Measurements from ENCODE around the gene PLEKHH3.

DNA sequence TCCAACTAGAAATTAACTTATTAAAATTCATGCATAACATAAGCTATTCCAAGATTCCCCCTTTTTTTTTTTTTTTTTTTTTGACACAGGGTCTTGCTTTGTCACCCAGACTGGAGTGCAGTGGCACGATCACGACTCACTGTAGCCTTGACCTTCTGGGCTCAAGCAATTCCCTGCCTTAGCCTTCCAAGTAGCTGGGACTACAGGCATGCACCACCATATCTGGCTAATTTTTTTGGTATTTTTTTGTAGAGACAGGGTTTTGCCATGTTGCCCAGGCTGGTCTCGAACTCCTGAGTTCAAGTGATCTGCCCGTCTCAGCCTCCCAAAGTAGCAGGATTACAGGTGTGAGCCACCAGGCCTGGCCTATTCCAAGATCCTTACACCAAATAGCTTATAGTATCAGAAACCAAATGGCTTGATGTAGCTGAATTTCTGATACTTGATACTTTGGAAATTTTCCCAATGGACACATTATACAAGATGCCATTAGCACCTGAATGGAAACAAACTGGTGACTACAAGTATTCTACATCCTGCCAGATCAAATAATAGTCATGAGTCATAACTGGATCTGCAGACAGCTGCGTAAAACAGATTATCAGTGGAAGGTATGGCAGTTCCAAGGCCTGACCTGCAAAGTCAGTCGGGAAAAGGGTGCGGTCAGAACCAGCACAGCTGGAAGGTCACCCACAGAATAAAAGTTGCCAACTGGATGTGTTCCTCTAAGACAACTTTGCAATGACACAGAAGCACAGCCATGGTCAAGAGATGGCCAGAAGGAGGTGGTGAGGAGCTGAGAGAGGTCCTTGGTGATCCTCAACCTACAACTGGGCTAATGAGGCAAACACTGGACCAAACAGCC lies 52.8 kb downstream of the PLEKHH3 start:
- TF ChIP-seq, protein P1, sequence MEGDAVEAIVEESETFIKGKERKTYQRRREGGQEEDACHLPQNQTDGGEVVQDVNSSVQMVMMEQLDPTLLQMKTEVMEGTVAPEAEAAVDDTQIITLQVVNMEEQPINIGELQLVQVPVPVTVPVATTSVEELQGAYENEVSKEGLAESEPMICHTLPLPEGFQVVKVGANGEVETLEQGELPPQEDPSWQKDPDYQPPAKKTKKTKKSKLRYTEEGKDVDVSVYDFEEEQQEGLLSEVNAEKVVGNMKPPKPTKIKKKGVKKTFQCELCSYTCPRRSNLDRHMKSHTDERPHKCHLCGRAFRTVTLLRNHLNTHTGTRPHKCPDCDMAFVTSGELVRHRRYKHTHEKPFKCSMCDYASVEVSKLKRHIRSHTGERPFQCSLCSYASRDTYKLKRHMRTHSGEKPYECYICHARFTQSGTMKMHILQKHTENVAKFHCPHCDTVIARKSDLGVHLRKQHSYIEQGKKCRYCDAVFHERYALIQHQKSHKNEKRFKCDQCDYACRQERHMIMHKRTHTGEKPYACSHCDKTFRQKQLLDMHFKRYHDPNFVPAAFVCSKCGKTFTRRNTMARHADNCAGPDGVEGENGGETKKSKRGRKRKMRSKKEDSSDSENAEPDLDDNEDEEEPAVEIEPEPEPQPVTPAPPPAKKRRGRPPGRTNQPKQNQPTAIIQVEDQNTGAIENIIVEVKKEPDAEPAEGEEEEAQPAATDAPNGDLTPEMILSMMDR (IDR thresholded peaks at IDR 0.05; ENCODE audit: low read depth, low read length), result no peak
- TF ChIP-seq EZH2phosphoT487 (IDR thresholded peaks at IDR 0.05; ENCODE audit: low read depth), result no peak
